ENCODE measurements around the gene YAP1. TPM values are rescaled to one million over a fixed set of nuclear protein-coding genes. Genes with fewer than 3 reads are reported as not detected.
A peak's percentile ranks its signal among the peaks of the same experiment; 100 is the strongest.

The YAP1 gene
- total and polyA plus RNA-seq, 11 donors, result 15.2 to 93.0 (median 71.5) TPM

DNA sequence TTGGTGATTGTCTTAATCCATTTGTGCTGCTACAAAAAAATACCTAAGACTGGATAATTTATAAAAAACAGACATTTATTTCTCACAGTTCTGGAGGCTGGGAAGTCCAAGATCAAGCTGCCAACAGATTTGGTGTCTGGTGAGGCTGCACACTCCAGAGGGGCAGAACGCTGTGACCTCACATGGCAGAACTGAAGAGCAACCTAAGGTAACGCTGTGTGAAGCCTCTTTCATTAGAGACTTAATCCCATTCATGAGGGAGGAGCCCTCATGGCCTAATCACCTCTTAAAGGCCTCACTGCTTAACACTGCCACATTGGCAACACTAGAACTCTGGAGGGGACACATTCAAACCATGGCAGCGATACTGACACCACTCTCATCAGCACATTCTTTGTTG, 164.4 kb downstream of the YAP1 start:
- Histone ChIP-seq H3K9me3 (no peaks in the 10 kb centered on the region), H3K27me3 (peaks cover 0 to 20% (median 0%) of the 10 kb centered on the region in 9 donors), H3K36me3 (no peaks in the 10 kb centered on the region), H3K4me1 (peaks cover 0 to 7% (median 0%) of the 10 kb centered on the region in 12 donors), H3K4me3 (no peak overlapping the region), H3K27ac (no peak overlapping the region)
- WGBS, 4 donors, result 87 to 98% (median 96%) methylated on average over 3 of the region's 3 CpGs
- ATAC-seq, result no peak
- TF ChIP-seq, protein P1, sequence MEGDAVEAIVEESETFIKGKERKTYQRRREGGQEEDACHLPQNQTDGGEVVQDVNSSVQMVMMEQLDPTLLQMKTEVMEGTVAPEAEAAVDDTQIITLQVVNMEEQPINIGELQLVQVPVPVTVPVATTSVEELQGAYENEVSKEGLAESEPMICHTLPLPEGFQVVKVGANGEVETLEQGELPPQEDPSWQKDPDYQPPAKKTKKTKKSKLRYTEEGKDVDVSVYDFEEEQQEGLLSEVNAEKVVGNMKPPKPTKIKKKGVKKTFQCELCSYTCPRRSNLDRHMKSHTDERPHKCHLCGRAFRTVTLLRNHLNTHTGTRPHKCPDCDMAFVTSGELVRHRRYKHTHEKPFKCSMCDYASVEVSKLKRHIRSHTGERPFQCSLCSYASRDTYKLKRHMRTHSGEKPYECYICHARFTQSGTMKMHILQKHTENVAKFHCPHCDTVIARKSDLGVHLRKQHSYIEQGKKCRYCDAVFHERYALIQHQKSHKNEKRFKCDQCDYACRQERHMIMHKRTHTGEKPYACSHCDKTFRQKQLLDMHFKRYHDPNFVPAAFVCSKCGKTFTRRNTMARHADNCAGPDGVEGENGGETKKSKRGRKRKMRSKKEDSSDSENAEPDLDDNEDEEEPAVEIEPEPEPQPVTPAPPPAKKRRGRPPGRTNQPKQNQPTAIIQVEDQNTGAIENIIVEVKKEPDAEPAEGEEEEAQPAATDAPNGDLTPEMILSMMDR (IDR thresholded peaks at IDR 0.05), result no peak
- TF ChIP-seq POLR2A (IDR thresholded peaks at IDR 0.05), result no peak
- no peak for DNase-seq
- intact Hi-C loops (cut with DNase I), result loop anchor here in 2 of 10 donors (5.0 to 10.0 kb wide), 2 partner anchors 210 to 212 kb away; no protein-coding TSS in a partner anchor

DNA sequence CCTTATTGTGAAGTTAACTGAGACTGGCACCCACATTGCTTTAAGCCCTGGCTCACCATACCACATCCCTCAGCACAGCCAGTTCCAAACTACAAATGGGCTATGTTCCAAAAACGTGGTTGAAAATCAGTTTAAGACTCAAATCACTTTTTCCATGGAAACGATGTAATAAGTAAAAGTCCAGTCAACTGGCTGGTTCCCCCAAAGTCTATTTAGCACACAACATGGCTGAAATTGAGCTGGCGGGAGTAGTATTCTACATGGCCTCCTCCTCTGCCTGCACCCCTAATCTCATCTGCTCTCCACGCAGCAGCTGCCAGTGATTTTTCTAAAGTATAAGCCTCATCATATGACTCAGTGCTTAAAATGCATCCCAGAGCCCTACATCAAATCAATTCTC, 166.1 kb downstream of the YAP1 start:
- intact Hi-C loops (cut with DNase I), result loop anchor here in 1 of 10 donors (10.0 kb wide), 1 partner anchor 212 kb away; no protein-coding TSS in a partner anchor

DNA sequence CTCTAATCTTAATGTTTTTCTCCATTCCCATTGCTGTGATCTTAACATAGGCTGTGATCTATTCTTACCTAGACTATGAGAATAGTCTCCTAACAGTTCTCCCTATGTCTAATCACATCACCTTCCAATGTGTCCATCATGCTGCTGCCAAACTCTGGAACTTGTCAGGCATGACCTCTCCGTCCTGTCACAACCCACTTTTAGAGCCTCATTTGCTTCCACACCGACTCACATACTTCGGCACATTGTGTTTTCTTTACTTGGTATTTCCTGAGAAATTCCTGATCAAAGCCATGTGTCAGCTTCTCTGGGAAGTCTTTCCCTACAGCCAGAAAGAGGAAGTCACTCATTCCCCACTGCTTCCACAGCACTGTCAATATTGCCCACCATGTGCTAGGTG, 166.5 kb downstream of the YAP1 start:
- ATAC-seq (peak in 2 of 4 donors; percentile 36 to 38), DNase-seq (no peak)
- Histone ChIP-seq H3K4me3 (no peak overlapping the region), H3K4me1 (peaks cover 0 to 7% (median 0%) of the 10 kb centered on the region in 12 donors), H3K27me3 (peaks cover 0 to 10% (median 0%) of the 10 kb centered on the region in 9 donors), H3K36me3 (no peaks in the 10 kb centered on the region), H3K9me3 (no peaks in the 10 kb centered on the region), H3K27ac (no peak overlapping the region)
- no peak for TF ChIP-seq POLR2A (IDR thresholded peaks at IDR 0.05)
- TF ChIP-seq, protein P1 (IDR thresholded peaks at IDR 0.05), result no peak
- 26 to 35% (median 29%) methylated on average over 3 of the region's 3 CpGs for WGBS, 4 donors
- intact Hi-C loops (cut with DNase I), result loop anchor here in 1 of 10 donors (10.0 kb wide), 1 partner anchor 212 kb away; no protein-coding TSS in a partner anchor

More for the DNA sequence above, 166.1 kb downstream of the YAP1 start:
- Histone ChIP-seq H3K36me3 (no peaks in the 10 kb centered on the region), H3K27ac (no peak overlapping the region), H3K27me3 (peaks cover 0 to 10% (median 0%) of the 10 kb centered on the region in 9 donors), H3K9me3 (no peaks in the 10 kb centered on the region), H3K4me3 (no peak overlapping the region), H3K4me1 (peaks cover 0 to 7% (median 0%) of the 10 kb centered on the region in 12 donors)
- TF ChIP-seq, protein P1 (IDR thresholded peaks at IDR 0.05), result no peak
- TF ChIP-seq POLR2A (IDR thresholded peaks at IDR 0.05), result no peak
- WGBS, 4 donors, result 57 to 67% (median 60%) methylated on average over 4 of the region's 4 CpGs
- no peak for DNase-seq
- no peak for ATAC-seq

DNA sequence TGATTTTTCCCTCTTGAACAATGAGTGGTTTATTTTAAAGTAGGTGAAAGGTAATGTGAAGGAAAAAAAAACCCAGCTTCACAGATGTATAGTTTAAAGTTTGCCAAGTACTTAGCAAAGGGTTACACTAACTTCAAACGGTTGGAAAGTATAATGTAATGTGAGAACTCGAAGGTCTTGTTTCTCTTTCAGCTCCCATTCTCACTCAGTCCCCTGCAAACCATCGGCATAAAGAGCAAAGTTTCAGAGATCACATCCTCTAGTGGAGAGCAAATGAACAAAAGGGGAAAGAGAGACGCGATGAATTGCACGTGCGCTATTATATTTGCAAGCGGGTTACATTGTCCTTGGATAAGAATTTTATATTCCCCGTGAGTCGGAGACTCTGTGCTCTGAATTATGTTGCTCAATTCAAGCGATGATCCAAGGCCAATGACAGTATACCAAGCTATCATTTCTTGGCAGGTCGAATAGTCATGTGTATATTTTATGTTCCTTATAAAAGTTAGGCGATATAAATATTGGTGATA, 169.5 kb downstream of the YAP1 start:
- no peak overlapping the region for H3K4me3 ChIP-seq
- H3K36me3 ChIP-seq, result no peaks in the 10 kb centered on the region
- TF ChIP-seq, protein P1 (IDR thresholded peaks at IDR 0.05), result peak in 3 of 12 donors; percentile 17 to 27 (median 24)
- no peak for TF ChIP-seq POLR2A (IDR thresholded peaks at IDR 0.05)
- peaks cover 0 to 7% (median 1%) of the 10 kb centered on the region in 12 donors for H3K4me1 ChIP-seq
- 23 to 30% (median 27%) methylated on average over 13 of the region's 13 CpGs for WGBS, 4 donors
- H3K27me3 ChIP-seq, result no peaks in the 10 kb centered on the region
- peak overlapping the region in 1 of 12 donors; percentile 56 for H3K27ac ChIP-seq
- ATAC-seq, result peak in 1 of 4 donors; percentile 61
- no peak for DNase-seq
- no peaks in the 10 kb centered on the region for H3K9me3 ChIP-seq
- intact Hi-C loops (cut with DNase I), result loop anchor here in 5 of 10 donors (10.0 kb wide), 5 partner anchors 65 to 385 kb away; partner anchors contain the start of gene BIRC2 (in 2 of the 5)

All from heart left ventricle (tissue), 16 donors.